Measurements from ENCODE around the gene RFX8.

DNA sequence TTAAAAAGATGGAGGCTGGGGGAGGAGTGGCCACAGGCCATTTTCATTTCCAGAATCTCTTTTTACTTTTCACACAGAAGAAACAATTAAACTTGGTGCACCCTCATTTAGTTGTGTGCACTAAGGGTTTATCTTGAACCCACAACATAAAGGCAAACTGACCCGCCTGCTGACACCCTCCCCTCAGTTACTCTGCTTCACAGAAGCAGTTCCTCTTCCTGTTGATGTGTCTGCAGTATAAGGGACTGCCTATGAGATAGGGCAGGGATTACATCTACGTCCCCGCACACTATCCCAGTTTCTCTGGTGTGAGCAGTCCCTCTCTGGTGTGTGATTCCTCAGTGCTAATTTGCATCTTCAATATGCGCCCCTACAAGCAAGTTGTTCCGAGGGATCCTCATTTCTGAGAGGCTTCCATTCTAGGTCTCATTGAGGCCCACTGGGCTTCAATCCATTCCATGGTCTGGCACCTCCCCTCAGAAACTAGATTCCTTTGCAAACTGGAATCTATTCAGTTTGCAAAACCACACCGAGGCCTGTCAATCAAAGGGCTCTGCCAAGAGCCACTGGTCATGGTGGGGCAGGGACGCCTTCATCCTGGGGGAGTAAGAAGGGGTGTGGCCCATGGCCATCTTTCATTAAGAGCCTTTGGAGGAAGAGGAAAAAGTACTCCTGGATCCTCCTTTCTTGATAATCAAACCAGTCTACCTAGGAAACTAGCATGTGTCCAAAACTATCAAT lies 99.9 kb downstream of the RFX8 start:
- TF ChIP-seq, protein P1, sequence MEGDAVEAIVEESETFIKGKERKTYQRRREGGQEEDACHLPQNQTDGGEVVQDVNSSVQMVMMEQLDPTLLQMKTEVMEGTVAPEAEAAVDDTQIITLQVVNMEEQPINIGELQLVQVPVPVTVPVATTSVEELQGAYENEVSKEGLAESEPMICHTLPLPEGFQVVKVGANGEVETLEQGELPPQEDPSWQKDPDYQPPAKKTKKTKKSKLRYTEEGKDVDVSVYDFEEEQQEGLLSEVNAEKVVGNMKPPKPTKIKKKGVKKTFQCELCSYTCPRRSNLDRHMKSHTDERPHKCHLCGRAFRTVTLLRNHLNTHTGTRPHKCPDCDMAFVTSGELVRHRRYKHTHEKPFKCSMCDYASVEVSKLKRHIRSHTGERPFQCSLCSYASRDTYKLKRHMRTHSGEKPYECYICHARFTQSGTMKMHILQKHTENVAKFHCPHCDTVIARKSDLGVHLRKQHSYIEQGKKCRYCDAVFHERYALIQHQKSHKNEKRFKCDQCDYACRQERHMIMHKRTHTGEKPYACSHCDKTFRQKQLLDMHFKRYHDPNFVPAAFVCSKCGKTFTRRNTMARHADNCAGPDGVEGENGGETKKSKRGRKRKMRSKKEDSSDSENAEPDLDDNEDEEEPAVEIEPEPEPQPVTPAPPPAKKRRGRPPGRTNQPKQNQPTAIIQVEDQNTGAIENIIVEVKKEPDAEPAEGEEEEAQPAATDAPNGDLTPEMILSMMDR (IDR thresholded peaks at IDR 0.05; ENCODE audit: low read depth, low read length, poor library complexity, severe bottlenecking) = no peak
- no peak for TF ChIP-seq EZH2phosphoT487 (IDR thresholded peaks at IDR 0.05; ENCODE audit: borderline replicate concordance, low read length)

Measured in DOHH2 (cell line).